Inflammatory macrophage treated with lipopolysaccharide for 4 hours (primary cell): ENCODE results near the gene HIP1.
"Not testable (repeated sequence)": the region's sequence is repeated elsewhere in the genome, so short reads cannot be mapped to it uniquely, and the experiment has no call there.

ENCODE experiments used
- DNase-seq: peaks from one replicate; pipeline ENCODE4 v3.0.0-alpha.2; 2020

HIP1 gene

GRCh38 chr7:75567948-75568595 is 170.7 kb downstream of the HIP1 start:
- no peak for DNase-seq

DNA sequence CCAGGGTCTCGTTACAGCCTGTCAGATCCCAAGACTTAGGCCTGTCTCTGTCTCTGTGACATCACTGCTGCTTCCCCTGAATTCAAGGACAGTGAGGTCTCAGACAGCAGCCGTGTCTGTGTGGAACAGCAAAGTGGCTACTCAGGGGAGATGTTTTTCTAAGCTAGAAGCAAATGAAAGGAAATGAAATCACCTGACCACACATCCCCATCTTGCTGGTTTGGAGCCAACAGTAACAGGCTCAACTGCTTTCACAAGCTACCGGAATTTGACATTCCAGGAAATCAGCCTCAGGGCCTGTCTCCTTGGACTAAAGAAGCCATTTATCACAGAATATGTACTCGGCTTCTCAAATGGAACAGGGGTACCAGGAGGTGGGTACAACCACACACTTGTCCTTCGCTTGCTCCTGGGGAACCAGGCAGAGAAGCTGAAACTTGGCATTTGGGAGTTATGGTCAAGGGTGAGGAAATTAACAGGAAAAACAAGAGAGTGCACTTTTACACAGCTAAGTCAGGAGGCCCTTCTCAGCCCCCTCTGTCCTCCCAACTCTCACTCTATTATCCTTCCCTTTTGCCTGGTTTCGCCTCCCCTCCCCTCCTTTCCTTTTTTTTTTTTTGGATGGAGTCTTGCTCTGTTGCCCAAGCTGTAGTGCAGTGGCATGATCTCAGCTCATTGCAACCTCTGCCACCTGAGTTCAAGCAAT is 173.5 kb downstream of the HIP1 start:
- DNase-seq = no peak

DNA sequence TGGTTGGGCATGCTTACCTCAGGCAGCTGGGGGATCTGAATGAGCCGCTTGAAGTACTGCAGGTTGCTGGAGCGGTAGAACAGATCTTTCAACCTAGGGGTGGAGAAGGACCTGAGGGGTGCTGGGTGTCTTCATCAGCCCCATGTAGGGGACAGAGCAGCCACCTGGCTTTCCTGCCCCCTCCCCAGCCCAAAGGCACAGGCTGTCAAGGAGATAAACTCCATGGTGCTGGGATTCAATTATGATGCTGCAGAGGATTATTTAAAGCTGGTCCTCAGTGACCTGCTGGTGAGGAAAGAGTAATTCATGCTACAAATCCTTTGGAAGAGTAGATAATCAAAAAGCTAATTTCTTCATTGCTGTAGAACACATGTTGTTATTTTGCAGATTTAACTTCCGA is 175.6 kb downstream of the HIP1 start:
- no peak for DNase-seq

- DNase-seq = no peak
These were observed 178.8 kb downstream of the HIP1 start for GRCh38 chr7:75559976-75560365.

DNA sequence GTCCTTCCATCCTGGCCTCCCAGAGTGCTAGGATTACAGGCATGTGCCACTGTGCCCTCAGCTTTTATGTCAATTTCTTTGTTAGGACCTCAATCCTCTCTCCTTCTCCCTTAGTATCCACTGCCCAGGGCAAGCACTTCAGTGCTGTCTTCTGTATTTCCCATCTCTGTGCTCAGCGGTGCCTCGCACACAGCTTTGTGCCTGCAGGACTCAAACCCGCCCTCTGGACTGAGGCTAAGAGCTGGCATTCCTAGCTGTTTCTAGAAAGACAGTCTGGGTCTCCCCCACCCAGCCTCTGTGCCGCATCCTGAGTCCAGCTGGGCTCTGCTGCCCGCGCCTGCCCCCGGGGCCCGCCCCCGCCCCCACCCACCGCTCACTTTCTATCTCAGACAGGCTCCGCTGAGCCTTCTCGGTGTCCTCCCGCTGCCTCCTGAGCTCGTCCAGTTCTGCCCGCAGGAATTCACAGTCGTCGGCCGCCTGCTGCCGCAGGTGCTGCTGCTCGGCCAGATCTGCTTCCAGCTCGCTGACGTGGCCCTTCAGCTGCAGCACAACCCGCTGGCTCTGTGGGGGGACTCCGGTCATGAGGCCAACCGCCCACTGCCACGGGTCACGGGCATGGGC is 179.3 kb downstream of the HIP1 start:
- no peak for DNase-seq

DNA sequence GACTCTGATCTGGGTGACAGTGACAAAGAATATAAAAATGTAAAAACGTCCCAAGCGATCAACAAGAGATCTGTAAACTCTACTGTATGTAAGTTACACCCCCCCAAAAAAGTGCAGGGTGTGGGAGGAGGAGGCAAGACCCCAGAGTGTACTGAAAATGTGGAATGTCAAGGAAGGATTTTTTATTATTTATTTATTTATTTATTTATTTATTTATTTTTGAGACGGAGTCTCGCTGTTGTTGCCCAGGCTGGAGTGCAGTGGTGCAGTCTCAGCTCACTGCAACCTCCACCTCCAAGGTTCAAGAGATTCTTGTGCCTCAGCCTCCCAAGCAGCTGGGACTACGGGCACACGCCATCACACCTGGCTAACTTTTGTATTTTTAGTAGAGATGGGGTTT is 181.9 kb downstream of the HIP1 start:
- not testable (repeated sequence) for DNase-seq

DNA sequence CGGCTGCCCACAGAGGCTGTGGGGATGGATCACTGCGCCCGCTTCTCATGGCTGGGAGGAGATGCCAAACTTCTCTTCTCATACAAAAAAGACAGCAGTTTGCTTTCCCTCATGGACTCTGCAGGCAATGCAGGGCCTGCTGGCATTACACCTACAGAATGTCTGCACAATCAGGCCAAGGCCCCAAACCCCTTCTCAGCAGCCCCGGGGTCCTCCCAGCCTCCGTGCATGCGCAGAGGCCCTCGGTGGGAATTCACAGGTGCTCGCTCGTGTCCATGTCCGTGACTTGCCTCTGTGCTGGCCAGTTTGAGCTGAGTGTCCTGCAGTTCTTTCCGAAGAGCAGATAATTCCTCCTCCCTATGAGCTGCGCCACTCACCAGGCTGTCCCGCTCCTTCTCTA is 183.0 kb downstream of the HIP1 start:
- DNase-seq = no peak

GRCh38 chr7:75546237-75547015 is 192.3 kb downstream of the HIP1 start:
- no peak for DNase-seq

- no peak for DNase-seq
These were observed 201.0 kb downstream of the HIP1 start for GRCh38 chr7:75537731-75538130.

DNA sequence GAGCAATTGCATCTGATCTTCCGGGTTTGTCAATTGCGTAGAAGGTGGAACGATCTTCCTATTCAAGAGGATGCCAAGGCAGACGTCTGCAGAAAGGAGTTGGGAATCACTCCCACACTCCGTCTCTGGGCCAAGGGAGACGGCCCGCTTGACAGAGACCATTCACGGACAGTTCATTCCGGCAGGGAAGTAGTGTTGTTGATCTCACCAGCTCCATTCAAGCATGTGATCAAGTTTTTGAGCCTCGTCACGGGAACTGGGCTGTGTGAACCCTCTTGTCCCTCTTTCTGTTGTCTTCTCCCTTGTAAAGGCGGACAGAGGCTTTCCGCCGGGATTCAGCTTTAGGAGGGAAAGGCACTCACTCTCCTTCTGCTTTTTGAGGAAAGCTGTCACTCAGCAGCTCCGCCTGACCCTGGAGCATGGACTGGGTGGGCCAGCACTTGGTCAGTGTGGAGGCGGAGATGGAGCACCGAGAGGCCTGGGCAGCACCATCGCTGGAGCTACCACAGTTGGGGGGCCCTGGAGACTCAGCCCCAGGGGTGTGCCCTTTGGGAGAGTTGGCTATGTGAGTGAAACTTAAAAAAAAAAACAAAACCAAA is 201.7 kb downstream of the HIP1 start:
- DNase-seq = no peak

DNA sequence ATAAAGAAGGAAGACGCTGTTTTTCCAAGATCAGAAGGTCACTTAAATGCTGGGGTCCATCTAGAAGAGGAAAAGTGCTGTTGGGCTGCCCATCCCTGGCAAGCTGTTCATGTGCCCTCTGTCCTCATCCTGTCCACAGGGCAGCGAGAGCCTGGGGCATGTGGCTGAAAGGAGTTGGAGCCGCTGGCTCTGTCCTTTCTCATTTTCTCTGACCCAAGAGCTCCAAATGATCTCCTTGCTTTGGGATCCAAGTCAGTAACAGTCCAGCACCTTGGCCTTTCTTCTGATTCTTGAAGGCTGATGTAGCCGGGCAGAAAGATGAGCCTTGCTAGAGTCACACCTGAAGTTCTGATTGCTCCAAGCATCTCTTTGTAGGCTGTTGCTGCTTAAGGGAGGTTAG is 202.2 kb downstream of the HIP1 start:
- DNase-seq = no peak

- peak; percentile 91 for DNase-seq
These were observed 203.9 kb downstream of the HIP1 start for GRCh38 chr7:75534727-75535307.

- no peak for DNase-seq
These were observed 204.8 kb downstream of the HIP1 start for GRCh38 chr7:75533926-75534325.

DNA sequence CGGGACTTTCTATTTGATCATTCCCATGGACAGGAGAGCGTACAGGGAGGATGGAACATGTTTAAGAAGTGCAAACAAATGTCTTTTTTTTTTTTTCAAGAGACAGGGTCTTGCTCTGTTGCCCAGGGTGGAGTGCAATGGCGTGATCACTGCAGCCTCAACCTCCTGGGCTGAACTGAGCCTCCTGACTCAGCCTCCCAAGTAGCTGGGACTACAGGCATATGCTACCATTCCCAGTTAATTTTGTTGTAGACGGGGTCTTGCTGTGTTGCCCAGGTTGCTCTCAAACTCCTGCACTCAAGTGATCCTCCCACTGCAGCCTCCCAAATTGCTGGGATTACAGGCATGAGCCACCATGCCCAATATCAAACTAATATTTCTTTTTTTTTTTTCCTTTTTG is 206.1 kb downstream of the HIP1 start:
- no peak for DNase-seq

- DNase-seq = no peak
These were observed 207.4 kb downstream of the HIP1 start for GRCh38 chr7:75531359-75531821.

DNA sequence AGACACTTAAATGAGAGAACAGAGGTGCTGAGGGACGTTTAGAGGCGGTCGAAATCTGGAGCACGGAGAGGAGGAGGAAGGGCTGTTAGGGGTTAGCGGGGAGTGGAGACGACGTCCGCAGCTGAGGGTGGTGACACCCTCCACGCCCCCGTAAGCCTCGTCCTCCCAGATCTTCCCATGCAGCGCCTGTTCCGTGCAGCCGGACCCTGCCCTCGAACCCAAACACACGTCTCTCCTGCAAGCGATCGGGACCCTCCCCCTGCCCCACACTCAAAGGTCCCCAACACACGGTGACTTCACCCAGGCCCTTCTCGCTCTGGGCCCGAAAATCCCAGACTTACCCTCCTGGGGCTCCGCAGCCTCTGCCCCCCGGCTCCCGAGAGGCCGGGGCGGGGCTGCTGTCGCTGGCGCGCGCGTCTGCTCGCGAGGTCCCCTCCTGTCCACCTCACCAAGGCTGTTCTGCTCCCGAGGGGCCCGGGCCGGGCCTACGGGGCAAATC is 211.5 kb downstream of the HIP1 start:
- peak; percentile 9 for DNase-seq

DNA sequence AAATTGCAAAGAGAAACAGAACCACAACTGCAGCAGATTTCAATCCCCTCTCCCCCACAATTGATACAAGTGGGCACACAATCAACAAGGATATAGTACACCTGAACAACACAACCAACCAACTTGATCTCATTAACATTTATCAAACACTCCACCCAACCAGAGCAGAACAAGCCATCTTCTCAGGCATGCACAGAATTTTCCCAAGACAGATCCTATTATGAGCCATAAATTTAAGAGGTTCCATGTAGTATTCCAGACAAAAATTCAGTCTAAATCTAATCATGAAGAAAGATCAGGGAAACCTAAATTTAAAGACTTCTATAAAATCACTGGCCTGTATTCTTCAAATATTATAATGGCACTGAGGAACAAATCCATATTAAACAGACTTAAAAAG is 217.0 kb downstream of the HIP1 start:
- not testable (repeated sequence) for DNase-seq

DNA sequence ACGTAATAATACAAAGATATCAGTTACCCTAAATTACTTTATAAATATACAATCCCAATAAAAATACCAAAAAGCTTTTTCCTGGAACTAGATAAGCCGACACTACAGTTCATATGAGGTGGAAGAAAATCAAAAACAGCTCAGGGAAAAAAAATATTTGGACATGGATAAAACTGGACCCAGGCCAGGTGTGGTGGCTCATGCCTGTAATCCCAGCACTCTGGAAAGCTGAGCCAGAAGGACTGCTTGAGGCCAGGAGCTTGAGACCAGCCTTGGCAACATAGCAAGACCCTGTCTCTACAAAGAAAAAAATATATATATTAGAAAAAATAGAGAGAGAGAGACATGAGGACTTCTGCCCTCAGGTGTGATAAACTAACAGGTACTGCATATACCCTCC is 219.9 kb downstream of the HIP1 start:
- DNase-seq = not testable (repeated sequence)

GRCh38 chr7:75509033-75509432 is 229.7 kb downstream of the HIP1 start:
- not testable (repeated sequence) for DNase-seq

DNA sequence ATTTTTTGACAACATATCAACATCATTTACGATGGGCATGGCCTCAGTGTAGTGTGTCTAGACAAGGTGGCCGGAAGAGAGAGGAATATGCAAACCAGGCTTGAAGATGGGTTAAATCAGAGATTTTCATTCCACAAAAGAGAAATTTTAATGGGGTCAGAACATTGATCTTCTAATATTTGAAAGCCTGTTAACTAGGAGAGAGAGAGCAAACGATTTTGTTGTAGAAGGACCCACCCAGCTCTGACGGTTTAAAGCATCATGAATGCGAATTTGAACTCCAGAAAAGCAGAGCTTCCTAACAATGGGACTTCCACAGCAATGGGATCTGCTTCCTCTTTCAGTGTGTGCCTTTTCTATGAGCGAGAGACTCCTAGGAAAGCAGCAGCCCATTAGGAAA is 246.7 kb downstream of the HIP1 start, which contains the start of gene SPDYE5:
Gene SPDYE5, plus strand, starts transcription at position 301 of the 400 bp plus-strand sequence. CDS start 1,728 bp downstream, outside the sequence.
- not testable (repeated sequence) for DNase-seq

- DNase-seq = peak; percentile 84
These were observed 252.6 kb downstream of the HIP1 start, which contains the start of gene POM121C for GRCh38 chr7:75485979-75486643. Gene POM121C (minus strand): TSS chr7:75486299. CDS start chr7:75441496, 44,803 bp downstream.
